Adrenal gland (tissue), 12 donors: ENCODE data around the gene TBCK. TPM values are rescaled to one million over a fixed set of nuclear protein-coding genes. Genes with fewer than 3 reads are reported as not detected.

Experiments used
- DNase-seq, 7 donors: peaks; one replicate each; pipeline ENCODE4 v3.0.0-alpha.2; 2019 to 2020
- H3K27ac ChIP-seq, 5 donors: fragments of 200-600 bp; sonication (generic) in 4 of 5; 1 replicate in 3 of 5; 2 replicates in 2 of 5; pipeline versions ENCODE4 v1.5.1 to v1.8.0; 2016 to 2020; ENCODE audit warnings: mild to moderate bottlenecking in 1 of 5
- H3K27me3 ChIP-seq: fragments of 200-600 bp; 2 replicates; pipeline ENCODE4 v1.8.0; 2021
- H3K36me3 ChIP-seq, 2 donors: fragments of 200-600 bp; replicated peaks in 1 of 2; 1 replicate in 1 of 2; 2 replicates in 1 of 2; pipeline versions ENCODE4 v1.5.1 to v1.8.0; 2018 to 2022
- H3K4me1 ChIP-seq, 2 donors: fragments of 200-600 bp; replicated peaks in 1 of 2; 1 replicate in 1 of 2; 2 replicates in 1 of 2; pipeline versions ENCODE4 v1.5.1 to v1.8.0; 2018 to 2021
- H3K4me3 ChIP-seq, 4 donors: fragments of 200-600 bp; sonication (generic) in 3 of 4; one replicate each; pipeline ENCODE4 v1.5.1; 2016 to 2018
- H3K9me3 ChIP-seq, 3 donors: fragments of 200-600 bp; sonication (generic) in 1 of 3; replicated peaks in 1 of 3; 1 replicate in 2 of 3; 2 replicates in 1 of 3; pipeline versions ENCODE4 v1.5.1 to v1.8.0; 2016 to 2021
- POLR2A ChIP-seq, 2 donors: fragments of 450-650 bp; IDR thresholded peaks; one replicate each; pipeline ENCODE4 v1.6.1; 2017; ENCODE audit warnings: antibody characterized with exemption in 2 of 2, mild to moderate bottlenecking in 2 of 2, moderate library complexity in 1 of 2
- WGBS, 4 donors: extraction: QIAGEN DNeasy Blood & Tissue Kit in 2 of 4; methylation state at CpG; one replicate each; pipeline versions ENCODE4 v1.1.5 to v1.1.7; 2013 to 2017; 5-methylcytosine and 5-hydroxymethylcytosine counted together
- intact Hi-C, 2 donors: fragments of 100-400 bp; cut with DNase I; formaldehyde crosslinking; loops; one replicate each; pipeline versions ENCODE4 v1.14.1 to v1.15.0; 2022 to 2023
- polyA plus RNA-seq, 3 donors: library from polyadenylated mRNA; stranded (reverse); fragments of 200-250 nt in 2 of 3; fragments of 350-450 nt in 1 of 3; fragmentation: Illumina TruSeq in 1 of 3; extraction: RNeasy Lipid Tissue Mini Kit (QIAGEN cat#74804) in 1 of 3; gene quantifications; one replicate each; pipeline ENCODE4 v1.2.3, GENCODE V29; 2013 to 2014
- total RNA-seq, 9 donors: library from RNA; depleted of rRNA in 4 of 9; stranded (reverse); fragments of >200 nt in 4 of 9; fragments of 120-200 nt in 1 of 9; fragmentation: NEBNext Ultra II Directional in 1 of 9; extraction: Animal tissue kit (Norgen Biotek cat#: 25700) in 1 of 9; gene quantifications; one replicate each; pipeline versions ENCODE4 v1.1.0 to v1.2.4, GENCODE V29; 2013 to 2023
- TF ChIP-seq, protein P1 (sequence below), 6 experiments: fragments of 450-650 bp in 4 of 6; fragments of 200-600 bp in 2 of 6; sonication (generic) in 1 of 6; IDR thresholded peaks; 1 replicate in 5 of 6; 2 replicates in 1 of 6; pipeline versions ENCODE4 v1.5.1 to v1.8.0; 2016 to 2021; ENCODE audit warnings: antibody characterized with exemption in 6 of 6, mild to moderate bottlenecking in 2 of 6, moderate library complexity in 1 of 6
- donor health status: healthy with polysubstance abuse.
- donor health status: Bipolar disorder and iron deficiency.
- donor health status: DM: yes; HTN: yes; CAD: no.
- donor health status: DM: no; HTN: no; CAD: no.
- donor health status: DM: no; HTN: no; CAD: no.
- donor health status: DM: yes; HTN: yes; CAD: no.

Gene TBCK
- total and polyA plus RNA-seq, 12 donors, result 12.6 to 76.3 (median 39.8) TPM

DNA sequence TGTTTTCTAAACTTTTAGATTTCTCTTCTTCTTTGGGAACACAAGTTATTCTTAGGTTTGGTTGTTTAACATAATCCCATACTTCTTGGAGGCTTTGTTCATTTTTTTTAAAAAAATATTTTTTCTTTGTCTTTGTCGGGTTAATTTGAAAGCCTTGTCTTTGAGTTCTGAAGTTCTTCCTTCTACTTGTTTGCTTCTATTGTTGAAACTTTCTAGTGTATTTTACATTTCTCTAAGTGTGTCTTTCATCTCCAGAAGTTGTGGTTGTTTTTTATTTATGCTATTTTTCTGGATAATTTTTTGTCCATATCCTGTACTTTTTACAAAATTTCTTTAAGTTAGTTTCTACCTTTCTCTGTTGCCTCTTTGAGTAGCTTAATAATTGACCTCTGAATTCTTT lies 304.6 kb downstream of the TBCK start:
- TF ChIP-seq, protein P1, sequence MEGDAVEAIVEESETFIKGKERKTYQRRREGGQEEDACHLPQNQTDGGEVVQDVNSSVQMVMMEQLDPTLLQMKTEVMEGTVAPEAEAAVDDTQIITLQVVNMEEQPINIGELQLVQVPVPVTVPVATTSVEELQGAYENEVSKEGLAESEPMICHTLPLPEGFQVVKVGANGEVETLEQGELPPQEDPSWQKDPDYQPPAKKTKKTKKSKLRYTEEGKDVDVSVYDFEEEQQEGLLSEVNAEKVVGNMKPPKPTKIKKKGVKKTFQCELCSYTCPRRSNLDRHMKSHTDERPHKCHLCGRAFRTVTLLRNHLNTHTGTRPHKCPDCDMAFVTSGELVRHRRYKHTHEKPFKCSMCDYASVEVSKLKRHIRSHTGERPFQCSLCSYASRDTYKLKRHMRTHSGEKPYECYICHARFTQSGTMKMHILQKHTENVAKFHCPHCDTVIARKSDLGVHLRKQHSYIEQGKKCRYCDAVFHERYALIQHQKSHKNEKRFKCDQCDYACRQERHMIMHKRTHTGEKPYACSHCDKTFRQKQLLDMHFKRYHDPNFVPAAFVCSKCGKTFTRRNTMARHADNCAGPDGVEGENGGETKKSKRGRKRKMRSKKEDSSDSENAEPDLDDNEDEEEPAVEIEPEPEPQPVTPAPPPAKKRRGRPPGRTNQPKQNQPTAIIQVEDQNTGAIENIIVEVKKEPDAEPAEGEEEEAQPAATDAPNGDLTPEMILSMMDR (IDR thresholded peaks at IDR 0.05), result no peak
- TF ChIP-seq POLR2A (IDR thresholded peaks at IDR 0.05), result no peak
- intact Hi-C loops, result no loop called here
- 94 to 100% (median 99%) methylated on average over 1 of the region's 1 CpG for WGBS, 4 donors

DNA sequence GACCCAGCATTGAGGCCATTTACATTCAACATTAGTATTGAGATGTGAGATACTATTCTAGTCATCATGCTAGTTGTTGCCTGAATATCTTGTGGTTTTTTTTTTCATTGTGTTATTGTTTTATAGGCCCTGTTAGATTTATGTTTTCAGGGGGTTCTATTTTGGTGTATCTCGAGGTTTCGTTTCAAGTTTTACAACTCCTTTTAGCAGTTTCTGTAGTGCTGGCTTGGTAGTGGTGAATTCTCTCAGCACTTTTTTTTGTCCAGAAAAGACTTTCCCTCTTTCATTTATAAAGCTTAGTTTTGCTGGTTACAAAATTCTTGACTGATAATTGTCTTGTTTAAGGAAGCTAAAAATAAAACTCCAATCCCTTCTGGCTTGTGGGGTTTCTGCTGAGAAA lies 305.2 kb downstream of the TBCK start:
- Histone ChIP-seq H3K9me3 (peaks cover 0 to 10% (median 0%) of the 10 kb centered on the region in 3 donors), H3K36me3 (no peaks in the 10 kb centered on the region), H3K27me3 (no peaks in the 10 kb centered on the region), H3K27ac (no peak overlapping the region), H3K4me1 (no peaks in the 10 kb centered on the region), H3K4me3 (no peak overlapping the region)
- DNase-seq, result no peak
- TF ChIP-seq POLR2A (IDR thresholded peaks at IDR 0.05), result no peak
- TF ChIP-seq, protein P1 (IDR thresholded peaks at IDR 0.05), result no peak
- intact Hi-C loops, result no loop called here
- WGBS, 4 donors, result 77 to 93% (median 88%) methylated on average over 2 of the region's 2 CpGs

More for the DNA sequence above, 304.6 kb downstream of the TBCK start:
- Histone ChIP-seq H3K9me3 (peaks cover 0 to 10% (median 0%) of the 10 kb centered on the region in 3 donors), H3K27ac (no peak overlapping the region), H3K27me3 (no peaks in the 10 kb centered on the region), H3K4me1 (no peaks in the 10 kb centered on the region), H3K36me3 (no peaks in the 10 kb centered on the region), H3K4me3 (no peak overlapping the region)
- no peak for DNase-seq

DNA sequence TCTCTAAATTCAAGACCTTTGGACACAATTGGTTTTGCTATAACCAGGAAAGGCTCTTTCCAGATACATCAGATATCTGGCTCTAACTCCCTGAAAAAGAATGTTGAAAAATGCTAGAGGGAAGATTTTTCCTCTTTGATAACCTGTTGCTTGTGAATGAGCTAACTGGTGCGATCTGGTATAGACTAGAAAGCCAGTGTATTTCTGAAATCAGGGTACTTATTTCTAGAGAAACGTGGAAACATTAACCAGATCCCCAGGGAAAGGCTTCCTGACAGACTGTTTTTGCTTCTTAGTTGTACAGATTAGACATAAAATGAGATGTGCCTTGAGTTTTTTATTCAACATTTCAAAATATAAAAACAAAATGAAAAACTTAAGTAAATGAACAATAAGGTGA lies 313.0 kb downstream of the TBCK start:
- TF ChIP-seq, protein P1 (IDR thresholded peaks at IDR 0.05), result no peak
- no peak for TF ChIP-seq POLR2A (IDR thresholded peaks at IDR 0.05)
- intact Hi-C loops, result no loop called here
- H3K36me3 ChIP-seq, result no peaks in the 10 kb centered on the region
- H3K9me3 ChIP-seq, result no peaks in the 10 kb centered on the region
- DNase-seq, result no peak
- WGBS, 4 donors, result 69 to 78% (median 73%) methylated on average over 2 of the region's 2 CpGs
- H3K27ac ChIP-seq, result no peak overlapping the region
- no peaks in the 10 kb centered on the region for H3K27me3 ChIP-seq
- H3K4me1 ChIP-seq, result no peaks in the 10 kb centered on the region
- no peak overlapping the region for H3K4me3 ChIP-seq

DNA sequence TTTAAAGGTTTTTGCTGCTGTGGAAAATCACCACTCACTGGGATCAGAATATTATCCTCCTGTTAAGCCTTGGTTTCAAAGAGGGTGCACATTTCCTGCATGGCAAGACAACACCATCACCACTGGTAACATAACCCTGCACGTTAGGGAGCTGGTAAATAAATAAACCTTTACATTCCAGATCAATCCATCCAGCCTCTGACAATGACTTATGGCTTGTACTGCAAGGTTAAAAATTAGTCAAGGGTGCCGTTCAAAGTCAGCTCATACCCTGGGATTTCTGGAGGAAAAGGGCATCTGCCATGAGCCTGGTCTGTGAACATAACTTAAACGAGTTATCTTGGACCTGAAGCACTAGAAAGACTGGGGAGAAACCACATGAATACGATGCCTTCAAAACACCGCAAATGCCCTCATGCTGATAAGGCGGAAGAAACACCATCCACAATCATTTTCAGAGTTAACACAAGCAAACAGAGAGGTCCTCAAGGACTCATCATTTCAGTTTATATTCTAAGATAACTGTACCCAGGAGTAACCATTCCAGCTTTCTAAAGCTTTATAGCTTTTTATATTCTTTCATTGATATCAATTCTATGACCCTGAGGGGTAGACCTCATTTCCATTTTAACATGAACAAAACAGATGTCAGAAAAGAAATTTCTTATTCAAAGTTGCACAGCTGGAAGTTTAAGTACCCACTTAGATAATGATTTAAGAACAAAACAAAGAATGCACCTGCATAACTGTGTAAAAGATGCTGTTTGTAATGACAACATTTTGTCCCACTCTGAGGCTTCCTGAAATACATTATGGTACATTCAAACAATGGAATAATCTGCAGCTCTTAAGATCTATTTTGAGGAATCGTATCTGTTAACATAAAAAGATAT lies 317.6 kb downstream of the TBCK start:
- Histone ChIP-seq H3K27me3 (no peaks in the 10 kb centered on the region), H3K27ac (no peak overlapping the region), H3K36me3 (no peaks in the 10 kb centered on the region), H3K9me3 (no peaks in the 10 kb centered on the region), H3K4me1 (no peaks in the 10 kb centered on the region), H3K4me3 (no peak overlapping the region)
- no peak for DNase-seq
- no peak for TF ChIP-seq POLR2A (IDR thresholded peaks at IDR 0.05)
- TF ChIP-seq, protein P1 (IDR thresholded peaks at IDR 0.05), result no peak
- 48 to 64% (median 53%) methylated on average over 7 of the region's 7 CpGs for WGBS, 4 donors
- intact Hi-C loops, result no loop called here
